HepG2 (cell line): Measurements from ENCODE around the gene CACTIN. TPM values are rescaled to one million over a fixed set of nuclear protein-coding genes. Genes with fewer than 3 reads are reported as not detected.

Experiments
- EEA1 ChIP-seq: sonication (generic); formaldehyde crosslinking; IDR thresholded peaks from 2 replicates; pipeline ENCODE4 v1.5.1; 2020; ENCODE audit warnings: mild to moderate bottlenecking, missing genetic modification reagents, borderline replicate concordance
- NR2F1 ChIP-seq, 2 experiments: fragments of 450-650 bp in 1 of 2; formaldehyde crosslinking in 1 of 2; IDR thresholded peaks; 2 replicates each; pipeline versions ENCODE4 v1.5.0 to v1.6.1; 2016 to 2020; ENCODE audit warnings: mild to moderate bottlenecking in 1 of 2, missing compliant biosample characterization in 1 of 2, missing genetic modification reagents in 1 of 2, moderate library complexity in 1 of 2
- POLR2A ChIP-seq, 2 experiments: IDR thresholded peaks; 2 replicates each; pipeline ENCODE4 v1.6.1; 2011; ENCODE audit warnings: low read depth in 2 of 2, low read length in 2 of 2, mild to moderate bottlenecking in 1 of 2, moderate library complexity in 1 of 2; ENCODE audit not compliant: insufficient read depth in 1 of 2
- PRDM15 ChIP-seq: sonication (generic); formaldehyde crosslinking; IDR thresholded peaks from 2 replicates; pipeline ENCODE4 v1.4.0; 2020; ENCODE audit warnings: missing genetic modification reagents
- polyA plus RNA-seq, 8 experiments: library from polyadenylated mRNA; depleted of rRNA in 3 of 8; stranded (reverse) in 7 of 8; unstranded in 1 of 8; fragments of >200 nt; fragmentation: Illumina TruSeq in 4 of 8; extraction: Trizol in 4 of 8; gene quantifications; 2 replicates each; pipeline versions ENCODE4 v1.2.1 to v1.2.3, GENCODE V29; 2011 to 2016; ENCODE audit warnings: low read depth in 4 of 8, missing spikeins in 1 of 8, mixed read lengths in 1 of 8; ENCODE audit not compliant: insufficient read depth in 1 of 8
- total RNA-seq, 5 experiments: library from RNA; depleted of rRNA; stranded (reverse); fragments of >200 nt; fragmentation: Illumina TruSeq; extraction: Trizol; gene quantifications; 2 replicates each; pipeline ENCODE4 v1.2.3, GENCODE V29; 2016; ENCODE audit warnings: low read depth in 1 of 5
- TF ChIP-seq, protein P1 (sequence below), 2 experiments: sonication (generic) in 1 of 2; formaldehyde crosslinking in 1 of 2; IDR thresholded peaks; 2 replicates each; pipeline versions ENCODE4 v1.4.0 to v1.6.1; 2016 to 2020; ENCODE audit warnings: borderline replicate concordance in 1 of 2, low read depth in 1 of 2, mild to moderate bottlenecking in 1 of 2, missing genetic modification reagents in 1 of 2
- TF ChIP-seq, protein P2 (sequence below): sonication (generic); formaldehyde crosslinking; IDR thresholded peaks from 2 replicates; pipeline ENCODE4 v1.4.0; 2020; ENCODE audit warnings: mild to moderate bottlenecking, missing genetic modification reagents

The CACTIN gene
- total and polyA plus RNA-seq, 2 of the 13 experiments (the other 11 are each of a cell fraction or from before 2014, with no cell fraction given) = 10.0 to 16.6 TPM

- no peak; the same call in 1 of the 2 replicates for TF ChIP-seq PRDM15 (CRISPR knock-in tag)
- TF ChIP-seq EEA1 (CRISPR knock-in tag) = 0 out of 2 replicates have a peak, but pooled peaks have one; percentile 58
- TF ChIP-seq, protein P1, sequence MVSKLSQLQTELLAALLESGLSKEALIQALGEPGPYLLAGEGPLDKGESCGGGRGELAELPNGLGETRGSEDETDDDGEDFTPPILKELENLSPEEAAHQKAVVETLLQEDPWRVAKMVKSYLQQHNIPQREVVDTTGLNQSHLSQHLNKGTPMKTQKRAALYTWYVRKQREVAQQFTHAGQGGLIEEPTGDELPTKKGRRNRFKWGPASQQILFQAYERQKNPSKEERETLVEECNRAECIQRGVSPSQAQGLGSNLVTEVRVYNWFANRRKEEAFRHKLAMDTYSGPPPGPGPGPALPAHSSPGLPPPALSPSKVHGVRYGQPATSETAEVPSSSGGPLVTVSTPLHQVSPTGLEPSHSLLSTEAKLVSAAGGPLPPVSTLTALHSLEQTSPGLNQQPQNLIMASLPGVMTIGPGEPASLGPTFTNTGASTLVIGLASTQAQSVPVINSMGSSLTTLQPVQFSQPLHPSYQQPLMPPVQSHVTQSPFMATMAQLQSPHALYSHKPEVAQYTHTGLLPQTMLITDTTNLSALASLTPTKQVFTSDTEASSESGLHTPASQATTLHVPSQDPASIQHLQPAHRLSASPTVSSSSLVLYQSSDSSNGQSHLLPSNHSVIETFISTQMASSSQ (IDR thresholded peaks at IDR 0.05; ENCODE audit: low read depth) = no peak
- TF ChIP-seq, protein P1 (CRISPR knock-in tag; IDR thresholded peaks at IDR 0.05; ENCODE audit: borderline replicate concordance) = no peak
- TF ChIP-seq, protein P2, sequence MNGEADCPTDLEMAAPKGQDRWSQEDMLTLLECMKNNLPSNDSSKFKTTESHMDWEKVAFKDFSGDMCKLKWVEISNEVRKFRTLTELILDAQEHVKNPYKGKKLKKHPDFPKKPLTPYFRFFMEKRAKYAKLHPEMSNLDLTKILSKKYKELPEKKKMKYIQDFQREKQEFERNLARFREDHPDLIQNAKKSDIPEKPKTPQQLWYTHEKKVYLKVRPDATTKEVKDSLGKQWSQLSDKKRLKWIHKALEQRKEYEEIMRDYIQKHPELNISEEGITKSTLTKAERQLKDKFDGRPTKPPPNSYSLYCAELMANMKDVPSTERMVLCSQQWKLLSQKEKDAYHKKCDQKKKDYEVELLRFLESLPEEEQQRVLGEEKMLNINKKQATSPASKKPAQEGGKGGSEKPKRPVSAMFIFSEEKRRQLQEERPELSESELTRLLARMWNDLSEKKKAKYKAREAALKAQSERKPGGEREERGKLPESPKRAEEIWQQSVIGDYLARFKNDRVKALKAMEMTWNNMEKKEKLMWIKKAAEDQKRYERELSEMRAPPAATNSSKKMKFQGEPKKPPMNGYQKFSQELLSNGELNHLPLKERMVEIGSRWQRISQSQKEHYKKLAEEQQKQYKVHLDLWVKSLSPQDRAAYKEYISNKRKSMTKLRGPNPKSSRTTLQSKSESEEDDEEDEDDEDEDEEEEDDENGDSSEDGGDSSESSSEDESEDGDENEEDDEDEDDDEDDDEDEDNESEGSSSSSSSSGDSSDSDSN = peak; percentile 71
- 0 out of 4 replicates have a peak, but pooled peaks of 1 of the 2 experiments have one; percentile 26 for TF ChIP-seq POLR2A (IDR thresholded peaks at IDR 0.05; ENCODE audit: insufficient read depth in 1 of 2, low read depth in 2 of 2, low read length in 2 of 2)
- TF ChIP-seq NR2F1 (CRISPR knock-in tag; IDR thresholded peaks at IDR 0.05) = peak in 1 of 2 experiments; percentile 76; a peak in 2 of 4 replicates
Observed at GRCh38 chr19:3668331-3669081, 41.9 kb upstream of the CACTIN start (continued).
